Measurements from ENCODE around the gene PAPSS2. TPM values are rescaled to one million over a fixed set of nuclear protein-coding genes. Genes with fewer than 3 reads are reported as not detected.

PAPSS2 gene
- total and polyA plus RNA-seq, 2 experiments from 2014 or later = 13.2 to 19.6 TPM

DNA sequence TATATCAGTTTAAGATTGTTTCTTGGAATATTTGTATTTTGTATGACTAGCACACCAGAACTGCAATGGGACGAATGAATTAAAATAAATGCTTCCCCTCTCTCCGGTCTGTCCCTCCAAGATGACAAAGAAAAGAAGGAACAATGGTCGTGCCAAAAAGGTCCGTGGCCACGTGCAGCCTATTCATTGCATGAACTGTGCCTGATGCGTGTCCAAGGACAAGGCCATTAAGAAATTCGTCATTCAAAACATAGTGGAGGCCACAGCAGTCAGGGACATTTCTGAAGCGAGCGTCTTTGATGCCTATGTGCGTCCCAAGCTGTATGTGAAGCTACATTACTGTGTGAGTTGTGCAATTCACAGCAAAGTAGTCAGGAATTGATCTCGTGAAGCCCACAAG is 17.2 kb upstream of the PAPSS2 start (continued):
- TF ChIP-seq, protein P1, sequence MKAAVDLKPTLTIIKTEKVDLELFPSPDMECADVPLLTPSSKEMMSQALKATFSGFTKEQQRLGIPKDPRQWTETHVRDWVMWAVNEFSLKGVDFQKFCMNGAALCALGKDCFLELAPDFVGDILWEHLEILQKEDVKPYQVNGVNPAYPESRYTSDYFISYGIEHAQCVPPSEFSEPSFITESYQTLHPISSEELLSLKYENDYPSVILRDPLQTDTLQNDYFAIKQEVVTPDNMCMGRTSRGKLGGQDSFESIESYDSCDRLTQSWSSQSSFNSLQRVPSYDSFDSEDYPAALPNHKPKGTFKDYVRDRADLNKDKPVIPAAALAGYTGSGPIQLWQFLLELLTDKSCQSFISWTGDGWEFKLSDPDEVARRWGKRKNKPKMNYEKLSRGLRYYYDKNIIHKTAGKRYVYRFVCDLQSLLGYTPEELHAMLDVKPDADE (IDR thresholded peaks at IDR 0.05) = no peak
- TF ChIP-seq, protein P2, sequence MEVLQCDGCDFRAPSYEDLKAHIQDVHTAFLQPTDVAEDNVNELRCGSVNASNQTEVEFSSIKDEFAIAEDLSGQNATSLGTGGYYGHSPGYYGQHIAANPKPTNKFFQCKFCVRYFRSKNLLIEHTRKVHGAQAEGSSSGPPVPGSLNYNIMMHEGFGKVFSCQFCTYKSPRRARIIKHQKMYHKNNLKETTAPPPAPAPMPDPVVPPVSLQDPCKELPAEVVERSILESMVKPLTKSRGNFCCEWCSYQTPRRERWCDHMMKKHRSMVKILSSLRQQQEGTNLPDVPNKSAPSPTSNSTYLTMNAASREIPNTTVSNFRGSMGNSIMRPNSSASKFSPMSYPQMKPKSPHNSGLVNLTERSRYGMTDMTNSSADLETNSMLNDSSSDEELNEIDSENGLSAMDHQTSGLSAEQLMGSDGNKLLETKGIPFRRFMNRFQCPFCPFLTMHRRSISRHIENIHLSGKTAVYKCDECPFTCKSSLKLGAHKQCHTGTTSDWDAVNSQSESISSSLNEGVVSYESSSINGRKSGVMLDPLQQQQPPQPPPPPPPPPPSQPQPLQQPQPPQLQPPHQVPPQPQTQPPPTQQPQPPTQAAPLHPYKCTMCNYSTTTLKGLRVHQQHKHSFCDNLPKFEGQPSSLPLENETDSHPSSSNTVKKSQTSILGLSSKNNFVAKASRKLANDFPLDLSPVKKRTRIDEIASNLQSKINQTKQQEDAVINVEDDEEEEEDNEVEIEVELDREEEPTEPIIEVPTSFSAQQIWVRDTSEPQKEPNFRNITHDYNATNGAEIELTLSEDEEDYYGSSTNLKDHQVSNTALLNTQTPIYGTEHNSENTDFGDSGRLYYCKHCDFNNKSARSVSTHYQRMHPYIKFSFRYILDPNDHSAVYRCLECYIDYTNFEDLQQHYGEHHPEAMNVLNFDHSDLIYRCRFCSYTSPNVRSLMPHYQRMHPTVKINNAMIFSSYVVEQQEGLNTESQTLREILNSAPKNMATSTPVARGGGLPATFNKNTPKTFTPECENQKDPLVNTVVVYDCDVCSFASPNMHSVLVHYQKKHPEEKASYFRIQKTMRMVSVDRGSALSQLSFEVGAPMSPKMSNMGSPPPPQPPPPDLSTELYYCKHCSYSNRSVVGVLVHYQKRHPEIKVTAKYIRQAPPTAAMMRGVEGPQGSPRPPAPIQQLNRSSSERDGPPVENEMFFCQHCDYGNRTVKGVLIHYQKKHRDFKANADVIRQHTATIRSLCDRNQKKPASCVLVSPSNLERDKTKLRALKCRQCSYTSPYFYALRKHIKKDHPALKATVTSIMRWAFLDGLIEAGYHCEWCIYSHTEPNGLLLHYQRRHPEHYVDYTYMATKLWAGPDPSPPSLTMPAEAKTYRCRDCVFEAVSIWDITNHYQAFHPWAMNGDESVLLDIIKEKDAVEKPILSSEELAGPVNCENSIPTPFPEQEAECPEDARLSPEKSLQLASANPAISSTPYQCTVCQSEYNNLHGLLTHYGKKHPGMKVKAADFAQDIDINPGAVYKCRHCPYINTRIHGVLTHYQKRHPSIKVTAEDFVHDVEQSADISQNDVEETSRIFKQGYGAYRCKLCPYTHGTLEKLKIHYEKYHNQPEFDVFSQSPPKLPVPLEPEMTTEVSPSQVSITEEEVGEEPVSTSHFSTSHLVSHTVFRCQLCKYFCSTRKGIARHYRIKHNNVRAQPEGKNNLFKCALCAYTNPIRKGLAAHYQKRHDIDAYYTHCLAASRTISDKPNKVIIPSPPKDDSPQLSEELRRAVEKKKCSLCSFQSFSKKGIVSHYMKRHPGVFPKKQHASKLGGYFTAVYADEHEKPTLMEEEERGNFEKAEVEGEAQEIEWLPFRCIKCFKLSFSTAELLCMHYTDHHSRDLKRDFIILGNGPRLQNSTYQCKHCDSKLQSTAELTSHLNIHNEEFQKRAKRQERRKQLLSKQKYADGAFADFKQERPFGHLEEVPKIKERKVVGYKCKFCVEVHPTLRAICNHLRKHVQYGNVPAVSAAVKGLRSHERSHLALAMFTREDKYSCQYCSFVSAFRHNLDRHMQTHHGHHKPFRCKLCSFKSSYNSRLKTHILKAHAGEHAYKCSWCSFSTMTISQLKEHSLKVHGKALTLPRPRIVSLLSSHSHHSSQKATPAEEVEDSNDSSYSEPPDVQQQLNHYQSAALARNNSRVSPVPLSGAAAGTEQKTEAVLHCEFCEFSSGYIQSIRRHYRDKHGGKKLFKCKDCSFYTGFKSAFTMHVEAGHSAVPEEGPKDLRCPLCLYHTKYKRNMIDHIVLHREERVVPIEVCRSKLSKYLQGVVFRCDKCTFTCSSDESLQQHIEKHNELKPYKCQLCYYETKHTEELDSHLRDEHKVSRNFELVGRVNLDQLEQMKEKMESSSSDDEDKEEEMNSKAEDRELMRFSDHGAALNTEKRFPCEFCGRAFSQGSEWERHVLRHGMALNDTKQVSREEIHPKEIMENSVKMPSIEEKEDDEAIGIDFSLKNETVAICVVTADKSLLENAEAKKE (CRISPR knock-in tag; IDR thresholded peaks at IDR 0.05) = no peak

DNA sequence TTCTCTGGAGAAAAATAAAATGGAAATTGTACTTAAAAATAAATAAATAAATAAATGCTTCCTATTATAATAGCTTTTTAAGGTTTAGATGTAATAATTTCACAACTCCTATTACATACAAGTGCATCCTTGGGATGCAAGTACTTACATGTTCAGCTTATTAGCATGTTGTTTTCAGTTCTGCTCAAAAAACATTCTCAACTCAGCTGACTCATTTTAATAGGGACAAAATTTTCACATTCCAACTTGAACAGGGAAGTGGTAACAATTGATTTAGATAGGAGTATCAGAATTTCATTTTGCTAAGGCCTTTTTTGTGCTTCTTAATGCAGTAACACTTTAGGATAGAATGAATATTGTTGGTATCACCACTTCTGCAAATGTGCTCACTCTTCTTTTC is 16.7 kb upstream of the PAPSS2 start:
- no peaks in the 10 kb centered on the region for H4K20me1 ChIP-seq (replicated peaks; ENCODE audit: insufficient read depth)
- Mint-ChIP-seq H3K27me3 (ENCODE audit: insufficient read depth, low read depth, poor library complexity) (peaks cover 2% of the 10 kb centered on the region), H3K36me3 (ENCODE audit: low read depth) (peaks cover 6% of the 10 kb centered on the region; the same call in 1 of the 3 replicates), H3K4me1 (peaks cover 9% of the 10 kb centered on the region), H3K27ac (no peak overlapping the region), H3K4me3 (no peak overlapping the region), H3K9me3 (peaks cover 10% of the 10 kb centered on the region; the same call in 2 of the 3 replicates)
- H3K4me3 ChIP-seq = no peak overlapping the region
- DNase-seq (ENCODE audit: low spot score) (no peak), ATAC-seq (no peak)
- H3F3A ChIP-seq (replicated peaks; ENCODE audit: low read depth) = no peaks in the 10 kb centered on the region
- no peak overlapping the region for H3K4me2 ChIP-seq
- no peaks in the 10 kb centered on the region for H3K36me3 ChIP-seq (ENCODE audit: insufficient read depth)
- no peak overlapping the region for H3K27ac ChIP-seq (ENCODE audit: low read depth)
- H3K27me3 ChIP-seq (ENCODE audit: insufficient read depth) = no peaks in the 10 kb centered on the region
- H3K79me2 ChIP-seq (replicated peaks; ENCODE audit: insufficient read depth) = no peaks in the 10 kb centered on the region
- peaks cover 17% of the 10 kb centered on the region; the same call in 1 of the 2 replicates for H3K9me2 ChIP-seq (ENCODE audit: insufficient read depth)
- no peak overlapping the region for H2AFZ ChIP-seq
- H3K4me1 ChIP-seq (ENCODE audit: insufficient read depth) = peaks cover 8% of the 10 kb centered on the region; the same call in 1 of the 2 replicates
- TF ChIP-seq POLR2AphosphoS5 (IDR thresholded peaks at IDR 0.05; ENCODE audit: low read depth) = no peak
- TF ChIP-seq, protein P3, sequence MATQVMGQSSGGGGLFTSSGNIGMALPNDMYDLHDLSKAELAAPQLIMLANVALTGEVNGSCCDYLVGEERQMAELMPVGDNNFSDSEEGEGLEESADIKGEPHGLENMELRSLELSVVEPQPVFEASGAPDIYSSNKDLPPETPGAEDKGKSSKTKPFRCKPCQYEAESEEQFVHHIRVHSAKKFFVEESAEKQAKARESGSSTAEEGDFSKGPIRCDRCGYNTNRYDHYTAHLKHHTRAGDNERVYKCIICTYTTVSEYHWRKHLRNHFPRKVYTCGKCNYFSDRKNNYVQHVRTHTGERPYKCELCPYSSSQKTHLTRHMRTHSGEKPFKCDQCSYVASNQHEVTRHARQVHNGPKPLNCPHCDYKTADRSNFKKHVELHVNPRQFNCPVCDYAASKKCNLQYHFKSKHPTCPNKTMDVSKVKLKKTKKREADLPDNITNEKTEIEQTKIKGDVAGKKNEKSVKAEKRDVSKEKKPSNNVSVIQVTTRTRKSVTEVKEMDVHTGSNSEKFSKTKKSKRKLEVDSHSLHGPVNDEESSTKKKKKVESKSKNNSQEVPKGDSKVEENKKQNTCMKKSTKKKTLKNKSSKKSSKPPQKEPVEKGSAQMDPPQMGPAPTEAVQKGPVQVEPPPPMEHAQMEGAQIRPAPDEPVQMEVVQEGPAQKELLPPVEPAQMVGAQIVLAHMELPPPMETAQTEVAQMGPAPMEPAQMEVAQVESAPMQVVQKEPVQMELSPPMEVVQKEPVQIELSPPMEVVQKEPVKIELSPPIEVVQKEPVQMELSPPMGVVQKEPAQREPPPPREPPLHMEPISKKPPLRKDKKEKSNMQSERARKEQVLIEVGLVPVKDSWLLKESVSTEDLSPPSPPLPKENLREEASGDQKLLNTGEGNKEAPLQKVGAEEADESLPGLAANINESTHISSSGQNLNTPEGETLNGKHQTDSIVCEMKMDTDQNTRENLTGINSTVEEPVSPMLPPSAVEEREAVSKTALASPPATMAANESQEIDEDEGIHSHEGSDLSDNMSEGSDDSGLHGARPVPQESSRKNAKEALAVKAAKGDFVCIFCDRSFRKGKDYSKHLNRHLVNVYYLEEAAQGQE (IDR thresholded peaks at IDR 0.05; ENCODE audit: unreplicated experiment) = no peak
- no peak for TF ChIP-seq NANOG (IDR thresholded peaks at IDR 0.05; ENCODE audit: borderline replicate concordance)
- TF ChIP-seq EZH2phosphoT487 (IDR thresholded peaks at IDR 0.05; ENCODE audit: unreplicated experiment) = no peak
- TF ChIP-seq EZH2 (IDR thresholded peaks at IDR 0.05; ENCODE audit: low read depth, unreplicated experiment) = no peak
- TF ChIP-seq, protein P4, sequence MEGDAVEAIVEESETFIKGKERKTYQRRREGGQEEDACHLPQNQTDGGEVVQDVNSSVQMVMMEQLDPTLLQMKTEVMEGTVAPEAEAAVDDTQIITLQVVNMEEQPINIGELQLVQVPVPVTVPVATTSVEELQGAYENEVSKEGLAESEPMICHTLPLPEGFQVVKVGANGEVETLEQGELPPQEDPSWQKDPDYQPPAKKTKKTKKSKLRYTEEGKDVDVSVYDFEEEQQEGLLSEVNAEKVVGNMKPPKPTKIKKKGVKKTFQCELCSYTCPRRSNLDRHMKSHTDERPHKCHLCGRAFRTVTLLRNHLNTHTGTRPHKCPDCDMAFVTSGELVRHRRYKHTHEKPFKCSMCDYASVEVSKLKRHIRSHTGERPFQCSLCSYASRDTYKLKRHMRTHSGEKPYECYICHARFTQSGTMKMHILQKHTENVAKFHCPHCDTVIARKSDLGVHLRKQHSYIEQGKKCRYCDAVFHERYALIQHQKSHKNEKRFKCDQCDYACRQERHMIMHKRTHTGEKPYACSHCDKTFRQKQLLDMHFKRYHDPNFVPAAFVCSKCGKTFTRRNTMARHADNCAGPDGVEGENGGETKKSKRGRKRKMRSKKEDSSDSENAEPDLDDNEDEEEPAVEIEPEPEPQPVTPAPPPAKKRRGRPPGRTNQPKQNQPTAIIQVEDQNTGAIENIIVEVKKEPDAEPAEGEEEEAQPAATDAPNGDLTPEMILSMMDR (conservative IDR thresholded peaks at IDR 0.05; ENCODE audit: low read depth in 2 of 2) = no peak
- TF ChIP-seq STAT1 (IDR thresholded peaks at IDR 0.05; ENCODE audit: unreplicated experiment) = no peak

Measured in GM23338 (cell line).